ENCODE measurements around the gene PRR7.

PRR7 gene

DNA sequence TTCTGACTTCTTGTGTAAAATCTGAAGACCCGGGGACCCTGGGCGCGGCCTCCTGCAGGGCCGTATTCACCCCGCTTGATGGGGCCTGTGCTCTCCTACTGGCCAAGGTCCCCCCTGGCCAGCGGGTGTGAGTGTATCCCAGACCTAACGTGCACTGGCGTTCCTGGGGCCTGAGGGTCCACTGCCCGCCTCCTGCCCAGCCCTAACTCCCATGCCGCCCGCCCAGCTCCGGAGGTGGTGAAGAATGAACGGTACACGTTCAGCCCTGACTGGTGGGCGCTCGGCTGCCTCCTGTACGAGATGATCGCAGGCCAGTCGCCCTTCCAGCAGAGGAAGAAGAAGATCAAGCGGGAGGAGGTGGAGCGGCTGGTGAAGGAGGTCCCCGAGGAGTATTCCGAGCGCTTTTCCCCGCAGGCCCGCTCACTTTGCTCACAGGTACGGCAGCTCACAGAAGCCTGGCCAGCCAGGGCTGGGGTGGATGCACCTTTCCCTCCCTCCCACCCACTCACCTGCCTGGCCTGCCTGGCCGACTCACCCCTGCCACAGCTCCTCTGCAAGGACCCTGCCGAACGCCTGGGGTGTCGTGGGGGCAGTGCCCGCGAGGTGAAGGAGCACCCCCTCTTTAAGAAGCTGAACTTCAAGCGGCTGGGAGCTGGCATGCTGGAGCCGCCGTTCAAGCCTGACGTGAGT, 10.6 kb upstream of the PRR7 start:
- DNase-seq (ENCODE audit: low spot score), result no peak

GRCh38 chr5:177437623-177438022, 9.0 kb upstream of the PRR7 start:
- in situ Hi-C loops (cut with MboI; ENCODE audit: low sequenced_read_pairs, unreplicated experiment), result no loop called here
- TF ChIP-seq, protein P1, sequence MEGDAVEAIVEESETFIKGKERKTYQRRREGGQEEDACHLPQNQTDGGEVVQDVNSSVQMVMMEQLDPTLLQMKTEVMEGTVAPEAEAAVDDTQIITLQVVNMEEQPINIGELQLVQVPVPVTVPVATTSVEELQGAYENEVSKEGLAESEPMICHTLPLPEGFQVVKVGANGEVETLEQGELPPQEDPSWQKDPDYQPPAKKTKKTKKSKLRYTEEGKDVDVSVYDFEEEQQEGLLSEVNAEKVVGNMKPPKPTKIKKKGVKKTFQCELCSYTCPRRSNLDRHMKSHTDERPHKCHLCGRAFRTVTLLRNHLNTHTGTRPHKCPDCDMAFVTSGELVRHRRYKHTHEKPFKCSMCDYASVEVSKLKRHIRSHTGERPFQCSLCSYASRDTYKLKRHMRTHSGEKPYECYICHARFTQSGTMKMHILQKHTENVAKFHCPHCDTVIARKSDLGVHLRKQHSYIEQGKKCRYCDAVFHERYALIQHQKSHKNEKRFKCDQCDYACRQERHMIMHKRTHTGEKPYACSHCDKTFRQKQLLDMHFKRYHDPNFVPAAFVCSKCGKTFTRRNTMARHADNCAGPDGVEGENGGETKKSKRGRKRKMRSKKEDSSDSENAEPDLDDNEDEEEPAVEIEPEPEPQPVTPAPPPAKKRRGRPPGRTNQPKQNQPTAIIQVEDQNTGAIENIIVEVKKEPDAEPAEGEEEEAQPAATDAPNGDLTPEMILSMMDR (IDR thresholded peaks at IDR 0.05; ENCODE audit: borderline replicate concordance, control extremely low read depth, extremely low read depth, insufficient read depth, missing control alignments), result no peak
- DNase-seq (ENCODE audit: low spot score), result no peak

More for the DNA sequence above, 10.6 kb upstream of the PRR7 start:
- in situ Hi-C loops (cut with MboI; ENCODE audit: low sequenced_read_pairs, unreplicated experiment), result no loop called here
- TF ChIP-seq, protein P1 (IDR thresholded peaks at IDR 0.05; ENCODE audit: borderline replicate concordance, control extremely low read depth, extremely low read depth, insufficient read depth, missing control alignments), result no peak

GRCh38 chr5:177438468-177438867, 8.1 kb upstream of the PRR7 start:
- DNase-seq (ENCODE audit: low spot score), result no peak
- in situ Hi-C loops (cut with MboI; ENCODE audit: low sequenced_read_pairs, unreplicated experiment), result no loop called here
- TF ChIP-seq, protein P1 (IDR thresholded peaks at IDR 0.05; ENCODE audit: borderline replicate concordance, control extremely low read depth, extremely low read depth, insufficient read depth, missing control alignments), result no peak

DNA sequence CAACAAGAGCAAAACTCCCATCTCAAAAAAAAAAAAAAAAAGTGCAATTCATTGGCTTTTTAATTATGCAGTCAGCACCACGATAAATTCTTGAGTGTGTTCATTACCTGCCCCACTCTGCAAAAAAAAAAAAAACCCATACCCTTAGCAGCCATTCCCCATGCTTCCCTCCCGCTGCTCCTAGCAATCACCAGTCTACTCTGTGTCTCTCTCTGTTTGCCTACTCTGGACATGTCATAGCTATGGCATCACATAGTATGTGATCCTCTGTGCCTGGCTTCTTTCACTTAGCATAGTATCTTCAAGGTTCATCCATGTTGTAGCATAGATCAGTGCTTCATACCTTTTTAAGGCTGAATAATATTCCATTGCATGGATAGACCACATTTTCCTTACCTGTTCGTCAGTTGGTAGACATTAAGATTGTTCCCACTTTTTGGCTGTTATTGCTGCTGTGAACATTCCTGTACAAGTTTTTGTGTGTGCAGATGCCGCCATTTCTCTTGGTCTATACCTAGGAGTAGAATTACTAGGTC, 7.0 kb upstream of the PRR7 start:
- DNase-seq (ENCODE audit: low spot score), result no peak
- in situ Hi-C loops (cut with MboI; ENCODE audit: low sequenced_read_pairs, unreplicated experiment), result no loop called here
- TF ChIP-seq, protein P1 (IDR thresholded peaks at IDR 0.05; ENCODE audit: borderline replicate concordance, control extremely low read depth, extremely low read depth, insufficient read depth, missing control alignments), result no peak

DNA sequence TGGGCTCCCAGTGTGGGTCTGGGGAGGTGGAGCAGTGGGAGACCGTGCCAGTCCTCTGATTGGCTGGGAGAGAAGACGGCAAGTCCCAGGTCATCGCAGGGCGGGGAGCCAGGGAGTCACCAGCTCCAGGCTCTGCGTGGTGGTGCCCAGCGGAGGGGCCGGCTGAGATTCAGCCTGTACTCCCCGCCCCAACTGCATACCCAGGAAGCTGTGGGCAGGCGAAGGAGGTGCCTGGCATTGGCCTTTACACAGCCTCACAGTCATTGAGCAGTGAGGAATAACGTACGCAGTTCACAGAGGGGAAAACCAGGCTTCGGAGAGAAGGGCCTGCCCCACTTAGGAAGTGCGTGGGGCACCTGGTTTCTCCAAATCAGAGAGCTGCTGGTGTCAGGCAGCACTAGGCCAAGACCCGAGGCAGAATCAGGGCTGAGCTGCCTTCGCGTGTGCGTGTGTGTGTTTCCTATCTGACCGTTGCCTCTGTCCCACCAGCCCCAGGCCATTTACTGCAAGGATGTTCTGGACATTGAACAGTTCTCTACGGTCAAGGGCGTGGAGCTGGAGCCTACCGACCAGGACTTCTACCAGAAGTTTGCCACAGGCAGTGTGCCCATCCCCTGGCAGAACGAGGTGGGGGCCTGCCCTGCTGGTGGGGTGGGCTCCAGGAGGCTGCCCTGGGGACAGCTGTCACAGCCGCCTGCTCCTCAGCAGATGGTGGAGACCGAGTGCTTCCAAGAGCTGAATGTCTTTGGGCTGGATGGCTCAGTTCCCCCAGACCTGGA, 6.2 kb upstream of the PRR7 start:
- TF ChIP-seq, protein P1 (IDR thresholded peaks at IDR 0.05; ENCODE audit: borderline replicate concordance, control extremely low read depth, extremely low read depth, insufficient read depth, missing control alignments), result no peak
- no peak for DNase-seq (ENCODE audit: low spot score)
- in situ Hi-C loops (cut with MboI; ENCODE audit: low sequenced_read_pairs, unreplicated experiment), result no loop called here

- TF ChIP-seq, protein P1 (IDR thresholded peaks at IDR 0.05; ENCODE audit: borderline replicate concordance, control extremely low read depth, extremely low read depth, insufficient read depth, missing control alignments), result no peak
- in situ Hi-C loops (cut with MboI; ENCODE audit: low sequenced_read_pairs, unreplicated experiment), result no loop called here
- no peak for DNase-seq (ENCODE audit: low spot score)
Observed at GRCh38 chr5:177440990-177441780, 5.4 kb upstream of the PRR7 start.
